ENCODE data around the gene PCDHA11.

The PCDHA11 gene

GRCh38 chr5:140881889-140882590, 13.3 kb downstream of the PCDHA11 start, which contains the start of gene PCDHA13:
PCDHA13 (plus strand) TSS chr5:140882124; CDS start chr5:140882269, 145 bp downstream.
- Histone ChIP-seq H3K36me3 (ENCODE audit: low read depth) (no peaks in the 10 kb centered on the region), H3K9me3 (ENCODE audit: severe bottlenecking) (no peaks in the 10 kb centered on the region), H3K27me3 (ENCODE audit: insufficient read depth, poor library complexity, severe bottlenecking) (peaks cover 23% of the 10 kb centered on the region), H3K4me1 (ENCODE audit: insufficient read depth, poor library complexity, severe bottlenecking) (no peaks in the 10 kb centered on the region), H3K27ac (ENCODE audit: poor library complexity, severe bottlenecking) (no peak within 1 kb of the TSS), H3K4me3 (ENCODE audit: severe bottlenecking) (peak within 1 kb of the TSS; percentile 17)
- ATAC-seq (ENCODE audit: low read depth) (peak; percentile 55; the same call in 2 of the 3 replicates), DNase-seq (ENCODE audit: low spot score) (no peak)
- peak; percentile 72 for TF ChIP-seq CTCF (IDR thresholded peaks at IDR 0.05; ENCODE audit: poor library complexity, severe bottlenecking)

- DNase-seq (ENCODE audit: low spot score): no peak
- Histone ChIP-seq H3K4me1 (ENCODE audit: insufficient read depth, poor library complexity, severe bottlenecking) (no peaks in the 10 kb centered on the region), H3K27ac (ENCODE audit: poor library complexity, severe bottlenecking) (no peak overlapping the region), H3K27me3 (ENCODE audit: insufficient read depth, poor library complexity, severe bottlenecking) (peaks cover 28% of the 10 kb centered on the region), H3K36me3 (ENCODE audit: low read depth) (no peaks in the 10 kb centered on the region), H3K4me3 (ENCODE audit: severe bottlenecking) (peak overlapping the region; percentile 17), H3K9me3 (ENCODE audit: severe bottlenecking) (no peaks in the 10 kb centered on the region)
- no peak for TF ChIP-seq CTCF (IDR thresholded peaks at IDR 0.05; ENCODE audit: poor library complexity, severe bottlenecking)
- no peak for ATAC-seq (ENCODE audit: low read depth)
Observed at GRCh38 chr5:140882591-140882899, 13.8 kb downstream of the PCDHA11 start.

- Histone ChIP-seq H3K27me3 (ENCODE audit: insufficient read depth, poor library complexity, severe bottlenecking) (peaks cover 28% of the 10 kb centered on the region), H3K9me3 (ENCODE audit: severe bottlenecking) (no peaks in the 10 kb centered on the region), H3K4me1 (ENCODE audit: insufficient read depth, poor library complexity, severe bottlenecking) (no peaks in the 10 kb centered on the region), H3K4me3 (ENCODE audit: severe bottlenecking) (no peak overlapping the region), H3K27ac (ENCODE audit: poor library complexity, severe bottlenecking) (no peak overlapping the region), H3K36me3 (ENCODE audit: low read depth) (no peaks in the 10 kb centered on the region)
- DNase-seq (ENCODE audit: low spot score): peak; percentile 60
- no peak for ATAC-seq (ENCODE audit: low read depth)
- no peak for TF ChIP-seq CTCF (IDR thresholded peaks at IDR 0.05; ENCODE audit: poor library complexity, severe bottlenecking)
Observed at GRCh38 chr5:140883373-140883772, 14.6 kb downstream of the PCDHA11 start.

GRCh38 chr5:140883927-140884697, 15.4 kb downstream of the PCDHA11 start:
- H3K36me3 ChIP-seq (ENCODE audit: low read depth): no peaks in the 10 kb centered on the region
- DNase-seq (ENCODE audit: low spot score) (peak; percentile 61), ATAC-seq (ENCODE audit: low read depth) (no peak)
- TF ChIP-seq CTCF (IDR thresholded peaks at IDR 0.05; ENCODE audit: poor library complexity, severe bottlenecking): no peak
- no peaks in the 10 kb centered on the region for H3K4me1 ChIP-seq (ENCODE audit: insufficient read depth, poor library complexity, severe bottlenecking)
- no peak overlapping the region for H3K27ac ChIP-seq (ENCODE audit: poor library complexity, severe bottlenecking)
- H3K27me3 ChIP-seq (ENCODE audit: insufficient read depth, poor library complexity, severe bottlenecking): peaks cover 35% of the 10 kb centered on the region
- H3K9me3 ChIP-seq (ENCODE audit: severe bottlenecking): no peaks in the 10 kb centered on the region
- no peak overlapping the region for H3K4me3 ChIP-seq (ENCODE audit: severe bottlenecking)

Data from RWPE2 (cell line).